Esophagus muscularis mucosa (tissue), 4 donors: Measurements from ENCODE around the gene GNA14.

Experiments used
- EP300 ChIP-seq: sonication (generic); formaldehyde crosslinking; IDR thresholded peaks from one replicate; pipeline ENCODE4 v1.6.1; 2017; ENCODE audit warnings: antibody characterized with exemption
- POLR2A ChIP-seq: fragments of 450-650 bp; IDR thresholded peaks from one replicate; pipeline ENCODE4 v1.6.1; 2017; ENCODE audit warnings: antibody characterized with exemption, moderate library complexity, mild to moderate bottlenecking, low read depth
- POLR2AphosphoS5 ChIP-seq, 2 donors: sonication (generic); formaldehyde crosslinking; IDR thresholded peaks; one replicate each; pipeline ENCODE4 v1.6.1; 2017; ENCODE audit warnings: antibody characterized with exemption in 2 of 2
- TF ChIP-seq, protein P1 (sequence below), 3 experiments: fragments of 200-600 bp in 2 of 3; fragments of 450-650 bp in 1 of 3; sonication (generic) in 2 of 3; IDR thresholded peaks; one replicate each; pipeline ENCODE4 v1.5.1; 2017 to 2019; ENCODE audit warnings: antibody characterized with exemption in 3 of 3, mild to moderate bottlenecking in 2 of 3, moderate library complexity in 1 of 3

DNA sequence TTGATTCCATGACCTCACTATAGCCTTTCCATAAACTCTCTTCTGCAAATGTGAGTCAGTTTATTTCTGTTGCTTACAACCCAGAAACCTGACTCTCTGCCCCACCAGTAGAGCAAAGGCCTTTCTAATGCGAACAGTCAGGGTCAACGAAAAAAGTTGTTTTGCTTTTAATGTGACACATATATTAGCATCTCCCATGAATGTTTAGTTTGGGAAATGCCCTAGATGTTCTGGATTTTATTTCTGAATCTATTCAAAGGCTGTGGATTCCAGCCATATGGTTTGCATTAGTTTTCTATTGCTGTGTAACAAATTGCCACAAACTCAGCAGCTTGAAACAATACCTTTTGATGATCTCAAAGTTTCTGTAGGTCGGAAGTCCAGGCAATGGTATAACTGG, 193.5 kb downstream of the GNA14 start:
- TF ChIP-seq, protein P1, sequence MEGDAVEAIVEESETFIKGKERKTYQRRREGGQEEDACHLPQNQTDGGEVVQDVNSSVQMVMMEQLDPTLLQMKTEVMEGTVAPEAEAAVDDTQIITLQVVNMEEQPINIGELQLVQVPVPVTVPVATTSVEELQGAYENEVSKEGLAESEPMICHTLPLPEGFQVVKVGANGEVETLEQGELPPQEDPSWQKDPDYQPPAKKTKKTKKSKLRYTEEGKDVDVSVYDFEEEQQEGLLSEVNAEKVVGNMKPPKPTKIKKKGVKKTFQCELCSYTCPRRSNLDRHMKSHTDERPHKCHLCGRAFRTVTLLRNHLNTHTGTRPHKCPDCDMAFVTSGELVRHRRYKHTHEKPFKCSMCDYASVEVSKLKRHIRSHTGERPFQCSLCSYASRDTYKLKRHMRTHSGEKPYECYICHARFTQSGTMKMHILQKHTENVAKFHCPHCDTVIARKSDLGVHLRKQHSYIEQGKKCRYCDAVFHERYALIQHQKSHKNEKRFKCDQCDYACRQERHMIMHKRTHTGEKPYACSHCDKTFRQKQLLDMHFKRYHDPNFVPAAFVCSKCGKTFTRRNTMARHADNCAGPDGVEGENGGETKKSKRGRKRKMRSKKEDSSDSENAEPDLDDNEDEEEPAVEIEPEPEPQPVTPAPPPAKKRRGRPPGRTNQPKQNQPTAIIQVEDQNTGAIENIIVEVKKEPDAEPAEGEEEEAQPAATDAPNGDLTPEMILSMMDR (IDR thresholded peaks at IDR 0.05): no peak
- no peak for TF ChIP-seq POLR2A
- TF ChIP-seq POLR2AphosphoS5 (IDR thresholded peaks at IDR 0.05): no peak
- TF ChIP-seq EP300: no peak
